Measurements from ENCODE around the gene CPED1. TPM values are rescaled to one million over a fixed set of nuclear protein-coding genes. Genes with fewer than 3 reads are reported as not detected.

CPED1 gene
- total and polyA plus RNA-seq, 5 donors: 3.9 to 31.1 (median 28.0) TPM

DNA sequence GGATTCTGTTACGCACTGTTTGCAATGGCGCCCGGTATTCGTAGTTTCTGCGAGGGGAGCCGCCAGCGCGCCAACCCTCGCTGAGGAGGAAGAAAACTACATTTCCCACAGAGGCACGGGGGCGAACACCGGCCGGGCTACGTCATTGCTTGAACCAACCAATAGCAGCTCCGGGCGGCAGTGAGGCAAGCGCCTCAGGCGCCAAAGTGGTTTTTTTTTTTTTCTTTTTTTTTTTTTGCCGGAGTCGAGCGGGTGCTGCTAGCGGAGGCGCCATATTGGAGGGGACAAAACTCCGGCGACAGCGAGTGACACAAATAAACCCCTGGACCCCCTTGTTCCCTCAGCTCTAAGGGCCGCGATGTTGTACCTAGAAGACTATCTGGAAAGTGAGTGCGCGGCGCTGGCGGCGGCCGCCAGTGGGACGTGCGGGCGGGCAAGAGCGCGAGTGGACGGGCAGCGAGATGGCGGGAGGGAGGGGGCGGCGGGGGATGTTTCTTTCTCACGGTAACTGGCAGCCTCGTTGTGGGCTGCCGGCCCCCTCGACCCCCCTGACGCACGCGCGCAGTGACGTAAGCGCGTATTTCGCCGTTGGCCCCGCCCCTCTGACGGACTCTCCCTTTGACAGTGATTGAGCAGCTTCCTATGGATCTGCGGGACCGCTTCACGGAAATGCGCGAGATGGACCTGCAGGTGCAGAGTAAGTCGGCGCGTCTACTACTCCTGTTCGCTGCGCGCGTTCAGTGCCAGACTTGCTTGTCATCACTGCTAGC is 37.8 kb upstream of the CPED1 start, which contains the start of gene ING3:
ING3 (plus strand) TSS at position 239 of the 770 bp plus-strand sequence; CDS start at position 359, 120 bp downstream.
- intact Hi-C loops (cut with DNase I): loop anchor here in 1 of 4 donors (5.0 kb wide), 1 partner anchor 93 kb away; the partner anchor contains the start of gene TSPAN12
- ATAC-seq: peak; percentile 99
- Histone ChIP-seq H3K4me1 (ENCODE audit: control insufficient read depth, insufficient read depth, low read length) (peaks cover 2% of the 10 kb centered on the region), H3K9me3 (ENCODE audit: control insufficient read depth, low read length) (no peaks in the 10 kb centered on the region), H3K27ac (ENCODE audit: low read length) (peak within 1 kb of the TSS; percentile 100), H3K27me3 (ENCODE audit: control insufficient read depth, insufficient read depth) (no peaks in the 10 kb centered on the region), H3K4me3 (ENCODE audit: low read length) (peak within 1 kb of the TSS; percentile 99)
- DNase-seq: peak; percentile 96 to 98 (median 98)
- WGBS: under 1% methylated on average over 71 of the region's 71 CpGs

DNA sequence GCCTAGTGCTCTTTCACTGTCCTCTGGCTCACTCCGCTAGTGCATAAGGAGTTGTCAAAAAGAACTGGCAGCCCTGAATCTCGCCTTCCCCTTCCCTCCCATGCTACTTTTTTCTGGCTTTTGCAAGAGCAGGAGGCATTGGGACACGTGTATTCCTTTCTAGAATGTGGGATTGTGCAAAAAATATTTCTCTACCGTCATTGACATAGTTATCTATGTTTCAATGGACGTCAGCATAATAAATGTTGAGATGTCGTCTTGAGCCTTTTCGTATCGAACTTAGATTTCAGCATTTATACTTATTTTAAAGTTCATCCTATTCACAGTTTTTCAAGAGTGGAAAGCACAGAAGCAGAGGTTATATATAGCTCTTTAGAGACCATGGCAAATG is 37.2 kb upstream of the CPED1 start:
- intact Hi-C loops (cut with DNase I): loop anchor here in 1 of 4 donors (5.0 kb wide), 1 partner anchor 94 kb away; the partner anchor contains the start of gene TSPAN12
- peaks cover 2% of the 10 kb centered on the region for H3K4me1 ChIP-seq (ENCODE audit: control insufficient read depth, insufficient read depth, low read length)
- H3K9me3 ChIP-seq (ENCODE audit: control insufficient read depth, low read length): no peaks in the 10 kb centered on the region
- ATAC-seq (no peak), DNase-seq (no peak)
- 6% methylated on average over 8 of the region's 8 CpGs for WGBS
- H3K27me3 ChIP-seq (ENCODE audit: control insufficient read depth, insufficient read depth): no peaks in the 10 kb centered on the region
- H3K27ac ChIP-seq (ENCODE audit: low read length): peak overlapping the region; percentile 100
- H3K4me3 ChIP-seq (ENCODE audit: low read length): peak overlapping the region; percentile 99

GRCh38 chr7:120951826-120952225 is 36.7 kb upstream of the CPED1 start:
- WGBS: 53% methylated on average over 2 of the region's 2 CpGs
- Histone ChIP-seq H3K9me3 (ENCODE audit: control insufficient read depth, low read length) (no peaks in the 10 kb centered on the region), H3K4me3 (ENCODE audit: low read length) (peak overlapping the region; percentile 99), H3K27me3 (ENCODE audit: control insufficient read depth, insufficient read depth) (no peaks in the 10 kb centered on the region), H3K27ac (ENCODE audit: low read length) (no peak overlapping the region), H3K4me1 (ENCODE audit: control insufficient read depth, insufficient read depth, low read length) (peaks cover 2% of the 10 kb centered on the region)
- no peak for ATAC-seq
- intact Hi-C loops (cut with DNase I): loop anchor here in 1 of 4 donors (5.0 kb wide), 1 partner anchor 95 kb away; the partner anchor contains the start of gene TSPAN12
- no peak for DNase-seq

GRCh38 chr7:120955577-120956149 is 32.8 kb upstream of the CPED1 start:
- Histone ChIP-seq H3K4me3 (ENCODE audit: low read length) (no peak overlapping the region), H3K9me3 (ENCODE audit: control insufficient read depth, low read length) (no peaks in the 10 kb centered on the region), H3K27ac (ENCODE audit: low read length) (no peak overlapping the region), H3K27me3 (ENCODE audit: control insufficient read depth, insufficient read depth) (no peaks in the 10 kb centered on the region), H3K4me1 (ENCODE audit: control insufficient read depth, insufficient read depth, low read length) (peaks cover 2% of the 10 kb centered on the region)
- DNase-seq: no peak
- intact Hi-C loops (cut with DNase I): no loop called here
- ATAC-seq: no peak
- WGBS: 84% methylated on average over 3 of the region's 3 CpGs

GRCh38 chr7:120959929-120960484 is 28.5 kb upstream of the CPED1 start:
- H3K9me3 ChIP-seq (ENCODE audit: control insufficient read depth, low read length): no peaks in the 10 kb centered on the region
- no peak for ATAC-seq
- H3K4me3 ChIP-seq (ENCODE audit: low read length): no peak overlapping the region
- H3K27ac ChIP-seq (ENCODE audit: low read length): no peak overlapping the region
- H3K27me3 ChIP-seq (ENCODE audit: control insufficient read depth, insufficient read depth): no peaks in the 10 kb centered on the region
- 95% methylated on average over 8 of the region's 8 CpGs for WGBS
- DNase-seq: no peak
- intact Hi-C loops (cut with DNase I): no loop called here
- no peaks in the 10 kb centered on the region for H3K4me1 ChIP-seq (ENCODE audit: control insufficient read depth, insufficient read depth, low read length)

DNA sequence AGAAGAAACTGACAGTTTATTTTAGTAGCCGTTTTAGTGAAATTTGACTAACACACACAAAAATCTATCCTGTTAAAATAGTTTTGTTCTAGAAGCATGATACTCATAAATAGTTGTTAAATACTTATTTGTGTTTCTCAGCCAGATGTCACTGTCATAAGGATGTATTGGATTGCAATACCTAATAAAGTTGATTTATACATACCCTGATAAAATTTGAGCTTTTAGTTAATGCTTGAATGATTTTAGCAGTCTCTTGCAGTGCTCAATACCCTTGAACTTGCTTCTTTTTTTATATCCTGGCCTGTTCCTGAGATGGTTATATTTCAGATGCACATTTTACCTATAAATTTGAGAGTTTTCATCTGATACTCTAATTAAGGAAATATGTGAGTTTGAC is 27.8 kb upstream of the CPED1 start:
- ATAC-seq (no peak), DNase-seq (no peak)
- Histone ChIP-seq H3K27me3 (ENCODE audit: control insufficient read depth, insufficient read depth) (no peaks in the 10 kb centered on the region), H3K4me3 (ENCODE audit: low read length) (no peak overlapping the region), H3K9me3 (ENCODE audit: control insufficient read depth, low read length) (no peaks in the 10 kb centered on the region), H3K27ac (ENCODE audit: low read length) (no peak overlapping the region), H3K4me1 (ENCODE audit: control insufficient read depth, insufficient read depth, low read length) (no peaks in the 10 kb centered on the region)
- 88% methylated on average over 1 of the region's 1 CpG for WGBS
- intact Hi-C loops (cut with DNase I): no loop called here

DNA sequence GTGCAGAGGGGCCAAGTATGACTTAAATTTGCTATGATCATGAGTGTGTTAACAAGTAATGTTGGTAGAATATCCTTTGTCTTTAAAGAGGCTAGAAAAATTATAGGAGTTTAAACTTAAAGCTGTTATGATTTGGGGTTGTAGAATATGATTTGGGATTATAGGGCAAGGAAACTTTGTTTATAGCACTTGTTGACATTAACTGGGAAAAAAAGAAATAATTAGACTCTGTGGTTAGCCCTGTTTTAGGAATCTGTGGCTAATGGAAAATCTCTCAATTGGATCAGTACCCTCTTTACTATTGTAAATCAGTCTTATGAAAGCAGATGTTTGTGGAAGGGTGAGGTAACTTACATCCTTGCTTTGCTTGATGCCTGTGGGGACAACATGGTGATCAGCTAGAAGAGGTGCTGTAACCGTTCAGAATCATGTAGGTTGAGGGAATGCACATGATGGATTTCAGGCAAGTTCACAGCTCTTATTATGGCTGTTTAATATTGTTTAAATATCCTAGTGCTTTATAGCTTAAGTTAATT is 26.8 kb upstream of the CPED1 start:
- 67% methylated on average over 1 of the region's 1 CpG for WGBS

DNA sequence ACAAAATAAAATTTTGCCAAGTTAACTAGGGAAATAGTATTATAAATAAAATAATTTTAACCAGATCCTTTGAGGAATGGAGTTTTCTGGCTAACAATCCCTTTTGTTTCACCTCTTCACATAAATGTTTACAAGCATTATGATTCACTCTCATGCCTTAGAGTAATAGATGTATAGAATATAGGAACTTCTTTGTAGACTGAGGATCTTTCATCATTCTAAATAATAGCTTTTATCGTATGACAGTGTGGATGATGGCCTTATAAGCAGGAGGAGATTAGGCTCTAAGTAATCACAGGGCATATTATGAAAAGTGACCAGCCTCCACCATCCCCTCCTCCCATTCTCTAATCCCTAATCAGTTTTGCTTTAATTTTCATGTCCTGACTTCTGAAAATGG is 24.4 kb upstream of the CPED1 start:
- H3K4me3 ChIP-seq (ENCODE audit: low read length): no peak overlapping the region
- WGBS: 91% methylated on average over 1 of the region's 1 CpG
- no peaks in the 10 kb centered on the region for H3K4me1 ChIP-seq (ENCODE audit: control insufficient read depth, insufficient read depth, low read length)
- no peak overlapping the region for H3K27ac ChIP-seq (ENCODE audit: low read length)
- intact Hi-C loops (cut with DNase I): no loop called here
- DNase-seq (no peak), ATAC-seq (no peak)
- no peaks in the 10 kb centered on the region for H3K27me3 ChIP-seq (ENCODE audit: control insufficient read depth, insufficient read depth)
- no peaks in the 10 kb centered on the region for H3K9me3 ChIP-seq (ENCODE audit: control insufficient read depth, low read length)

More for the DNA sequence above, 26.8 kb upstream of the CPED1 start:
- H3K27me3 ChIP-seq (ENCODE audit: control insufficient read depth, insufficient read depth): no peaks in the 10 kb centered on the region
- DNase-seq: no peak
- intact Hi-C loops (cut with DNase I): no loop called here
- no peak overlapping the region for H3K27ac ChIP-seq (ENCODE audit: low read length)
- no peak for ATAC-seq
- no peaks in the 10 kb centered on the region for H3K4me1 ChIP-seq (ENCODE audit: control insufficient read depth, insufficient read depth, low read length)
- no peak overlapping the region for H3K4me3 ChIP-seq (ENCODE audit: low read length)
- no peaks in the 10 kb centered on the region for H3K9me3 ChIP-seq (ENCODE audit: control insufficient read depth, low read length)

- H3K4me1 ChIP-seq (ENCODE audit: control insufficient read depth, insufficient read depth, low read length): no peaks in the 10 kb centered on the region
- DNase-seq (no peak), ATAC-seq (no peak)
- H3K9me3 ChIP-seq (ENCODE audit: control insufficient read depth, low read length): no peaks in the 10 kb centered on the region
- H3K4me3 ChIP-seq (ENCODE audit: low read length): no peak overlapping the region
- no peaks in the 10 kb centered on the region for H3K27me3 ChIP-seq (ENCODE audit: control insufficient read depth, insufficient read depth)
- intact Hi-C loops (cut with DNase I): no loop called here
- H3K27ac ChIP-seq (ENCODE audit: low read length): no peak overlapping the region
Measured at GRCh38 chr7:120966961-120967360, 21.6 kb upstream of the CPED1 start.

- intact Hi-C loops (cut with DNase I): no loop called here
- 86% methylated on average over 1 of the region's 1 CpG for WGBS
- no peak overlapping the region for H3K4me3 ChIP-seq (ENCODE audit: low read length)
- H3K9me3 ChIP-seq (ENCODE audit: control insufficient read depth, low read length): no peaks in the 10 kb centered on the region
- no peaks in the 10 kb centered on the region for H3K27me3 ChIP-seq (ENCODE audit: control insufficient read depth, insufficient read depth)
- H3K27ac ChIP-seq (ENCODE audit: low read length): no peak overlapping the region
- DNase-seq: no peak
- H3K4me1 ChIP-seq (ENCODE audit: control insufficient read depth, insufficient read depth, low read length): no peaks in the 10 kb centered on the region
- no peak for ATAC-seq
Measured at GRCh38 chr7:120973849-120974248, 14.7 kb upstream of the CPED1 start.
